ENCODE results near the gene LDLRAD1.

- TF ChIP-seq CTCF (IDR thresholded peaks at IDR 0.05) = no peak
- no peak for TF ChIP-seq POLR2A (IDR thresholded peaks at IDR 0.05)
Measured at GRCh38 chr1:54001591-54001990, 16.4 kb downstream of the LDLRAD1 start.
